Measurements from ENCODE around the gene TDRD15.
"Not testable (repeated sequence)": the region's sequence is repeated elsewhere in the genome, so short reads cannot be mapped to it uniquely, and the experiment has no call there.

Gene TDRD15

GRCh38 chr2:21123473-21124393, at the start of gene TDRD15:
TSS of gene TDRD15 (plus strand) at chr2:21123968. CDS start at chr2:21137468, 13,500 bp downstream.
- DNase-seq (ENCODE audit: low spot score) = no peak

DNA sequence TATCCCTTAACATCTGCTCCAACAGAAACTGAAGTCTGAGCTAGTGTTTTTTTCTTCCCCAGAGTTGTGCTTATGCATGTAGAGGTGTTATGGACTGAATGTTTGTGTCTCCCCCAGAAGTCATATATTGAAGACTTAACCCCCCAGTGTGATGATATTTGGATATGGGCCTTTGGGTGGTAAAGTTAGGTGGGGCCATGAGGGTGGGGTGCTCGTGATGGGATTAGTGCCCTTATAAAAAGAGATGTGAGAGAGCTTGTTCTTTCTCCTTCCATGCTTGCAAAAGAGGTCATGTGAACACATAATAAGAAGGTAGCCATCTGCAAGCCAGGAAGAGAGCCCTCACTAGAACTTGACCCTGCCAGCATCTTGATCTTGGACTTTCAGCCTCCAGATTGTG, 45.5 kb upstream of the TDRD15 start:
- DNase-seq (ENCODE audit: low spot score) = no peak

DNA sequence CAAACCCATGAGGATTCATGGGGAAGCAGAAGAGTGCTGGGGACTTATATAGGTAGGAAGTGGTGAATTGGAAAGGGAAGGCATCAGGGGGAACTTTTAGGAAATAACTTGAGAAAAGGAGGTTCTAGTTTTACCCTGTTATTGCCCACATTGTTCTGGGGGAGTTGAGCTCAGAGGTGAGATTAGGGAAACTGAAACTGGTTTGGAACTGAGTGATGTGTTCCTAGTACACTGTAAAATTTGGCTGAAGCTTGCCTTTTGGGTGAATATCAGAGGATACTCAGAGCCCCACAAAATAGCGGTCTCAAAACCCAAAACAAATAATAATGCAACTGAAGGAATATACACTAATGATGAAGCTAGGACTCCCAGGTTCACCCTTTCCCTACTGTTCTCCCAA, 40.3 kb upstream of the TDRD15 start:
- no peak for DNase-seq (ENCODE audit: low spot score)

DNA sequence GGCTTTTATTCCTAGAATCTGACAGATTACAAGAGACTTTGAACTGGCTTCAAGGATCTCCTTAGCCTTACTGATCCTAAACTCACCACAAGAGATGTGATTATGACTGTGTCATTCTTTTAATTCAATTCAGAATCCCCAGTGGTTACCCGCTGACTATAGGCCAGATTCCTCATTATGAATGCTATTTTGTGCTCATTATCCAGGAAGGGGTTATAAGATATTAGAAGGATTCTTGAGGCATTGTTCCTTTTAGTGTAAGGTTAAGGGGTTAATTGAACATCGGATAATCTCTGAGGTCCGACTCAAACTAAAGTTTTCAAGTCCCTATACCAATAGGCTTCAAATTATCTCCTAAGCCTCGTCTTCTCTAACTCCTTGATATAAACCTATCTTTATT, 39.4 kb upstream of the TDRD15 start:
- no peak for DNase-seq (ENCODE audit: low spot score)

DNA sequence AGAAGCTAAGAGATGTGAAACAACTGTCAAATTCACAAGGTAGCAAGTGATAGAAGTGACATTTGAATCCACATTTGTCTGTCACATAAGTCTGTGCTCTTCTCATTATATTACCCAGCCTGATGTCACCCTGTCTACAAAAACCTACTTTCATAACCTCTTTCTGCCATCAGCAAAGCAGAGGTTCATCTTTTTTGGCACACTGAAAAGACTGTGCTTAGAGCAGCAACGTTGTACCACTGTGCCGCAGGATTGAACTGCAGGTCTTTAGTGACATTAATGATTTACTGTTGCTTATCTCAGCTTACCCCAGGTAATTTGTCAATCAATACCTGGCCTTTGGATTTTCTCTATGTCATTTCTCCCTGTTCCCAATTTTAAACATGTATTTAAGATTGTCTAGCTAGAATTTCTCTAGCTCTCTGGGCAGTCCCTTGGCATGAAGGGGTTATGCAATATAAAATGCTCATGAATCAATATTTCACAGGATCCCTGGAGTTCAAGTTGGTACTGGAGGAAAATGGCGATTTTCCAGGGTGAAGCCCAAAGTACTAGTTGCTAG, 31.4 kb upstream of the TDRD15 start:
- DNase-seq (ENCODE audit: low spot score) = no peak

GRCh38 chr2:21095178-21095577, 28.6 kb upstream of the TDRD15 start:
- no peak for DNase-seq (ENCODE audit: low spot score)

DNA sequence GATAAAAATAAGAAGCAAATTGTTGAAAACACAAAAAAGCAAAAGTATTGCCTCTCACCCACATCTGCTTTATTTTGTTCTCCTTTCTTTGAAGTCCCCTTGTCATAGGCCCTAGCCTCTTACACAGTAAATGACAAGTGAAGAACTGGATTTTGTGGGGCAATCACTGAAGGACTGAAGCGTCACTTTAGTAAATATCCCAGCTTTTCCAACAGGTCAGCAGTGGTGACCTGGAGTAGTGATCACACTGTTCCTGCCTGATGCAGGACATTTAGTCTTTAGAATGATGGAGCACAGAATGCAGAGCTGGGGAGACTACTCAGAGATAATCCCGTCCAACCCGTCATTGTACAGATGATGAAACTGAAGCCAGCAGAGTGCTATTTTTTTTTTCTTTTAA, 28.1 kb upstream of the TDRD15 start:
- no peak for DNase-seq (ENCODE audit: low spot score)

- no peak for DNase-seq (ENCODE audit: low spot score)
These were observed 27.3 kb upstream of the TDRD15 start for GRCh38 chr2:21096458-21096857.

GRCh38 chr2:21097331-21097730, 26.4 kb upstream of the TDRD15 start:
- DNase-seq (ENCODE audit: low spot score) = no peak

DNA sequence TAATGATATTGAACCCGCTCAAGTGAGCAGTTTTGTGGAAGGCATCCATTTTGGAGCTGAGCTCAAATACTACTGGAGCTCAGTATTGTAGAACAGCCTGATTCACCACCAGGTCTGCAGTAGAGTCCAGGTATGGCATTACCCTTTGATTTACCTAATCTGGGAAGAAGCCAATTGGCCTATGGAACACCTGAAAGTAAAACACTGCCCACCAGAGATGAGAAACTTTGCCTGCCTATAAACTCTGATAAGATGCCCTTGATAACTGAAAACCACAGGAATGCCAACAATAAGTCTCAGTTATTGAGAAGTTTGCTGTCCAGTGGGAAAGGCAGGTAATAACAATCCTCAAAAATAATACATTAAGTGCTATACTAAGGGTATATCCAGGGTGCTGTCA, 25.5 kb upstream of the TDRD15 start:
- no peak for DNase-seq (ENCODE audit: low spot score)

DNA sequence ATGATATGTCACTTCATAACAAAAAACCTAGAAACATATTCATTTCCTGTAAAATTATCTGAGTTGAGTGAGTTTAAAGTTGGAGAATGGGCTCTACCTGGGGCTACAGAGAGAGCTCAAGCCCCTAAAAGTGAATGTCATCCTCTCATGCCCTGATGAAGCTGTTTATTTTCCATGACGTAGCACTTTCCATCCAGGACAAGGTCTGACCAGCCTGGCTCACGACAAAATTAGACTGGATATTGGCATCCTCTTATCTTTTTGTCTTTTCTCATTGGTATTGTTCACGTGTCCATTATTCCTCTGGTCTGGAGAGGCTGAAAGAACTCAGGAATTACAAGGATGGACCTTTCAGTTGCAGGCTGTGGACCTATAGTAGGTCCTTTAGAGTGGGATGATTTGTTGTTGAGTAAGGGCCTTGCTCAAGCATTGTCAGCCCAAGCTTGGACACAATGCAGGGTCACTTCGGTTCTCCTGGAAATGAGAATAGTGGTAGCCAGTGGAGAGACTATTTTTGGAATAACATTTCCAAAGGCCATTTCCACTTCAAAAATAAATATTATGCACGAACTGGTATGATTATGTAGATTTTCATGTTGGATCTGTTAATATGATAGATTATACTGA, 24.4 kb upstream of the TDRD15 start:
- no peak for DNase-seq (ENCODE audit: low spot score)

DNA sequence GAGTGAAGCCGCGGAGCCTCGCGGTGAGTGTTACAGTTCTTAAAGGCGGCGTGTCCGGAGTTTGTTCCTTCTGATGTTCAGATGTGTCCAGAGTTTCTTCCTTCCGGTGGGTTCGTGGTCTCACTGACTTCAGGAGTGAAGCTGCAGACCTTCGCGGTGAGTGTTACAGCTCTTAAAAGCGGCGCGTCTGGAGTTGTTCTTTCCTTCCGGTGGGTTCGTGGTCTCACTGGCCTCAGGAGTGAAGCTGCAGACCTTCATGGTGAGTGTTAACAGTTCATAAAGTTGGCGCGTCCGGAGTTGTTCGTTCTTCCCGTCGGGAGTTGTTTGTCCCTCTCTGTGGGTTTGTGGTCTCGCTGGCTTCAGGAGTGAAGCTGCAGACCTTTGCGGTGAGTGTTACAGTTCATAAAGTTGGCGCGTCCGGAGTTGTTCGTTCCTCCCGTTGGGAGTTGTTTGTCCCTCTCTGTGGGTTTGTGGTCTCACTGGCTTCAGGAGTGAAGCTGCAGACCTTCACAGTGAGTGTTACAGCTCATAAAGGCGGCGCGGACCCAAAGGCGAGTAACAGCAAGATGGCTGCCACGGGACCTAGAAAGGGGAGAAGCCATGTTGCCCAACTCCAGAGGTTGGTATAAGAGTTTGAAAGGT, 22.1 kb upstream of the TDRD15 start:
- not testable (repeated sequence) for DNase-seq (ENCODE audit: low spot score)

- no peak for DNase-seq (ENCODE audit: low spot score)
These were observed 21.4 kb upstream of the TDRD15 start for GRCh38 chr2:21102356-21102755.

- no peak for DNase-seq (ENCODE audit: low spot score)
These were observed 20.4 kb upstream of the TDRD15 start for GRCh38 chr2:21103274-21103891.

GRCh38 chr2:21104030-21104660, 19.6 kb upstream of the TDRD15 start:
- no peak for DNase-seq (ENCODE audit: low spot score)

- DNase-seq (ENCODE audit: low spot score) = no peak
These were observed 12.8 kb upstream of the TDRD15 start for GRCh38 chr2:21111012-21111411.

DNA sequence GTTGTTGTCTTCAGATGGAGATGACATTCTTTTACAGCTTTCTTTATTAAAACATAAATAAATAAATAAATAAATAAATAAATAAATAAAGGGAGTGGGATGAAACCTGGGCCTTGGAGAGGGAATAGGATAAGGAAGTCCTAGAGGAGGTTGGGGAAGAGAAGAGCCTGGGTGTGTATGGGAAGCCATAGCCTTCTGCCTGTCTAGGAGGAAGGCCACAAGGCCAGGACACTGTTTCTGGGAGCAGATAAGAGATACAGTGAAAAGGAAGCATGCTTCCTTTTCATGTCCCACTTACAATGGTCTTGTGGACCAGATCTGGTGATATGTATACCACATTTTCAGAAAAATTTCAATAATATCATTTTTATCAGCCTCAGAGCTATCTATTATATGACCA, 6.1 kb upstream of the TDRD15 start:
- no peak for DNase-seq (ENCODE audit: low spot score)

GRCh38 chr2:21118302-21118920, 5.4 kb upstream of the TDRD15 start:
- peak; percentile 6 for DNase-seq (ENCODE audit: low spot score)

DNA sequence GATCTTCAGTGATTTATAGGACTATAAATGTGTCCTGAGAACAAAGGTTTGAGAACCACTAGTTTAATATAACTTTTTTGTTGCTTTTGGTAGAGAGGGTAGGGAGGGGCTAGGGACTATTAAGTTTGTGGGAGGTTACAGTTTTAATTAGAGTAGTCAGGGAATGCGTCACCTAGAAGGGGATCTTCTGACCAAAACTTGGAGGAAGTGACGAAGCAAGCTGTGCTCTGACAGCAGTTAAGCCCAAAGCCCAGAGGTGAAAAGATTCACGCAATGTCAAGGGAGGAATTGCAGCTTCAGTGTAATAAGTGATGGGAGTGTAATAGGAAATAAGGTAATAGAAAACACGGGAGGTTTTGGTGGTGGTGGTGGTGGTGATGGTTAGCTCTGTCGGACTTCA, 8.1 kb downstream of the TDRD15 start:
- no peak for DNase-seq (ENCODE audit: low spot score)

- DNase-seq (ENCODE audit: low spot score) = no peak
These were observed 11.8 kb downstream of the TDRD15 start for GRCh38 chr2:21135585-21135984.

DNA sequence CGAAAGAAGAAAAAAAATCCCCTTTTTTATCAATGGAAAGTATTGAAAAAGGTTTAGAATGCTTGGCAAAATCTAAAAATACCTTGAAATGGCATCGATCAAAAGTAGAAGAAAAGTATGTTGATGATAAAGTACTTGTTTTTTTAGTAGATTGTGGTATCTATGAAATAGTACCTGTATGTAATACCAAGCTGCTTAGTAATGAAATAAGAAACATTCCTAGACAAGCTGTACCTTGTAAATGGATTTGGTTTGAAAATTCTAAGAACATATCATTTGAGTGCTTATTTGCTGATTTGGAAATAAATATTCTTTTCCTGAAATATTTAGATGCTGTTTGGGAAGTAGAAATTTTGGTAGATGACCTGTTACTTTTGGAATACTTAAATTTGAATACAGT, 18.4 kb downstream of the TDRD15 start:
- no peak for DNase-seq (ENCODE audit: low spot score)

Measured in LoVo (cell line).